Neural progenitor cell (in vitro differentiated cells): Measurements from ENCODE around the gene ELANE. TPM values are rescaled to one million over a fixed set of nuclear protein-coding genes. Genes with fewer than 3 reads are reported as not detected.
A peak's percentile ranks its signal among the peaks of the same experiment; 100 is the strongest.

Experiments
- DNase-seq: peaks from one replicate; pipeline ENCODE4 v3.0.0-alpha.2; 2016; ENCODE audit warnings: low spot score
- H2AFZ ChIP-seq: fragments of 200-600 bp; sonication (generic); replicated peaks from 2 replicates; pipeline ENCODE4 v1.6.1; 2016; ENCODE audit warnings: antibody characterized with exemption
- H3F3A ChIP-seq: fragments of 200-600 bp; sonication (generic); 2 replicates; pipeline ENCODE4 v1.6.1; 2016; ENCODE audit warnings: antibody characterized with exemption, low read depth
- H3K27ac ChIP-seq: fragments of 200-600 bp; sonication (generic); 2 replicates; pipeline ENCODE4 v1.5.1; 2016; ENCODE audit warnings: mild to moderate bottlenecking
- H3K27me3 ChIP-seq: fragments of 200-600 bp; sonication (generic); 2 replicates; pipeline ENCODE4 v1.6.1; 2016; ENCODE audit warnings: mild to moderate bottlenecking, moderate library complexity
- H3K36me3 ChIP-seq: fragments of 200-600 bp; sonication (generic); 2 replicates; pipeline ENCODE4 v1.5.1; 2016
- H3K4me1 ChIP-seq: fragments of 200-600 bp; sonication (generic); 2 replicates; pipeline ENCODE4 v1.6.1; 2016; ENCODE audit warnings: mixed run types
- H3K4me2 ChIP-seq: fragments of 200-600 bp; sonication (generic); 2 replicates; pipeline ENCODE4 v1.6.1; 2016
- H3K4me3 ChIP-seq: fragments of 200-600 bp; sonication (generic); 2 replicates; pipeline ENCODE4 v1.5.1; 2016
- H3K79me2 ChIP-seq: fragments of 200-600 bp; sonication (generic); 2 replicates; pipeline ENCODE4 v1.6.1; 2016; ENCODE audit warnings: low read depth
- H3K9ac ChIP-seq: fragments of 200-600 bp; sonication (generic); 2 replicates; pipeline ENCODE4 v1.6.1; 2016
- H3K9me3 ChIP-seq: fragments of 200-600 bp; sonication (generic); 2 replicates; pipeline ENCODE4 v1.5.1; 2016; ENCODE audit warnings: low read depth
- H4K20me1 ChIP-seq: fragments of 200-600 bp; sonication (generic); 2 replicates; pipeline ENCODE4 v1.6.1; 2016; ENCODE audit warnings: low read depth
- H3K27ac Mint-ChIP-seq: 3 replicates; pipeline ENCODE4 v1.8.0; 2021; ENCODE audit warnings: mixed read lengths
- H3K27me3 Mint-ChIP-seq: 2 replicates; pipeline ENCODE4 v1.8.0; 2022; ENCODE audit warnings: low read depth, mild to moderate bottlenecking, inconsistent platforms, moderate library complexity, mixed read lengths; ENCODE audit not compliant: insufficient read depth
- H3K36me3 Mint-ChIP-seq: 3 replicates; pipeline ENCODE4 v1.8.0; 2021; ENCODE audit warnings: mixed read lengths
- H3K4me1 Mint-ChIP-seq: 3 replicates; pipeline ENCODE4 v1.8.0; 2021; ENCODE audit warnings: mixed read lengths
- H3K4me3 Mint-ChIP-seq: 3 replicates; pipeline ENCODE4 v1.8.0; 2021; ENCODE audit warnings: mild to moderate bottlenecking, moderate library complexity, mixed read lengths
- H3K9me3 Mint-ChIP-seq: 3 replicates; pipeline ENCODE4 v1.8.0; 2020; ENCODE audit warnings: mixed read lengths
- CTCF ChIP-seq: fragments of 200-600 bp; sonication (generic); IDR thresholded peaks from 2 replicates; pipeline ENCODE4 v1.5.1; 2017; ENCODE audit warnings: antibody characterized with exemption, mild to moderate bottlenecking
- EZH2 ChIP-seq: fragments of 200-600 bp; sonication (generic); IDR thresholded peaks from 2 replicates; pipeline ENCODE4 v1.6.1; 2017; ENCODE audit warnings: antibody characterized with exemption, mild to moderate bottlenecking, moderate library complexity
- EZH2phosphoT487 ChIP-seq: fragments of 200-600 bp; sonication (generic); IDR thresholded peaks from 2 replicates; pipeline ENCODE4 v1.6.1; 2017; ENCODE audit warnings: antibody characterized with exemption
- total RNA-seq: library from RNA; depleted of rRNA; stranded (reverse); fragments of >200 nt; gene quantifications from 2 replicates; pipeline ENCODE4 v1.2.3, GENCODE V29; 2015; ENCODE audit warnings: low replicate concordance

Gene ELANE
- total RNA-seq, 1 donor from 2014 or later = not detected

DNA sequence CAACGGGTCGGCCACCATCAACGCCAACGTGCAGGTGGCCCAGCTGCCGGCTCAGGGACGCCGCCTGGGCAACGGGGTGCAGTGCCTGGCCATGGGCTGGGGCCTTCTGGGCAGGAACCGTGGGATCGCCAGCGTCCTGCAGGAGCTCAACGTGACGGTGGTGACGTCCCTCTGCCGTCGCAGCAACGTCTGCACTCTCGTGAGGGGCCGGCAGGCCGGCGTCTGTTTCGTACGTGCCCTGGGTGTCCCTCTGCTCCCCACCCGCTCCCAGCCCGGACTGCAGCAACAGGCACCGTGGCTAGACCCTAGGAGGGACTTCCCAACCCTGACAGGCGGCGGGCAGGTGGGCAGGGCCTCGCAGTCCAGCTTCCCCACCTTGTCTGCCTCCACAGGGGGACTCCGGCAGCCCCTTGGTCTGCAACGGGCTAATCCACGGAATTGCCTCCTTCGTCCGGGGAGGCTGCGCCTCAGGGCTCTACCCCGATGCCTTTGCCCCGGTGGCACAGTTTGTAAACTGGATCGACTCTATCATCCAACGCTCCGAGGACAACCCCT, 3.5 kb downstream of the ELANE start:
- Mint-ChIP-seq H3K9me3 (no peaks in the 10 kb centered on the region), H3K27ac (no peak overlapping the region), H3K4me1 (no peaks in the 10 kb centered on the region), H3K4me3 (no peak overlapping the region), H3K27me3 (peaks cover 21% of the 10 kb centered on the region), H3K36me3 (no peaks in the 10 kb centered on the region)
- Histone ChIP-seq H3F3A (peaks cover 6% of the 10 kb centered on the region), H3K4me2 (no peak overlapping the region), H3K36me3 (no peaks in the 10 kb centered on the region), H3K27ac (no peak overlapping the region), H3K9ac (no peak overlapping the region), H2AFZ (no peak overlapping the region), H3K4me3 (no peak overlapping the region), H3K79me2 (no peaks in the 10 kb centered on the region), H3K27me3 (peaks cover 31% of the 10 kb centered on the region), H3K9me3 (no peaks in the 10 kb centered on the region), H4K20me1 (no peaks in the 10 kb centered on the region), H3K4me1 (no peaks in the 10 kb centered on the region)
- TF ChIP-seq CTCF (no peak), EZH2phosphoT487 (no peak), EZH2 (no peak)
- DNase-seq = no peak

GRCh38 chr19:858284-858683, 6.2 kb downstream of the ELANE start:
- peak overlapping the region; percentile 59 for H3K4me3 Mint-ChIP-seq
- Histone ChIP-seq H4K20me1 (peaks cover 3% of the 10 kb centered on the region), H3K27ac (no peak overlapping the region), H3K79me2 (no peaks in the 10 kb centered on the region), H3K36me3 (no peaks in the 10 kb centered on the region), H3F3A (peaks cover 14% of the 10 kb centered on the region), H3K4me3 (no peak overlapping the region), H3K9me3 (no peaks in the 10 kb centered on the region), H3K4me1 (no peaks in the 10 kb centered on the region), H3K4me2 (no peak overlapping the region), H2AFZ (no peak overlapping the region), H3K27me3 (peaks cover 58% of the 10 kb centered on the region), H3K9ac (no peak overlapping the region)
- peaks cover 4% of the 10 kb centered on the region for H3K4me1 Mint-ChIP-seq
- no peak overlapping the region for H3K27ac Mint-ChIP-seq
- H3K36me3 Mint-ChIP-seq = no peaks in the 10 kb centered on the region
- no peaks in the 10 kb centered on the region for H3K9me3 Mint-ChIP-seq
- TF ChIP-seq CTCF = no peak
- TF ChIP-seq EZH2 = no peak
- no peak for TF ChIP-seq EZH2phosphoT487
- H3K27me3 Mint-ChIP-seq = peaks cover 30% of the 10 kb centered on the region
- DNase-seq = no peak

DNA sequence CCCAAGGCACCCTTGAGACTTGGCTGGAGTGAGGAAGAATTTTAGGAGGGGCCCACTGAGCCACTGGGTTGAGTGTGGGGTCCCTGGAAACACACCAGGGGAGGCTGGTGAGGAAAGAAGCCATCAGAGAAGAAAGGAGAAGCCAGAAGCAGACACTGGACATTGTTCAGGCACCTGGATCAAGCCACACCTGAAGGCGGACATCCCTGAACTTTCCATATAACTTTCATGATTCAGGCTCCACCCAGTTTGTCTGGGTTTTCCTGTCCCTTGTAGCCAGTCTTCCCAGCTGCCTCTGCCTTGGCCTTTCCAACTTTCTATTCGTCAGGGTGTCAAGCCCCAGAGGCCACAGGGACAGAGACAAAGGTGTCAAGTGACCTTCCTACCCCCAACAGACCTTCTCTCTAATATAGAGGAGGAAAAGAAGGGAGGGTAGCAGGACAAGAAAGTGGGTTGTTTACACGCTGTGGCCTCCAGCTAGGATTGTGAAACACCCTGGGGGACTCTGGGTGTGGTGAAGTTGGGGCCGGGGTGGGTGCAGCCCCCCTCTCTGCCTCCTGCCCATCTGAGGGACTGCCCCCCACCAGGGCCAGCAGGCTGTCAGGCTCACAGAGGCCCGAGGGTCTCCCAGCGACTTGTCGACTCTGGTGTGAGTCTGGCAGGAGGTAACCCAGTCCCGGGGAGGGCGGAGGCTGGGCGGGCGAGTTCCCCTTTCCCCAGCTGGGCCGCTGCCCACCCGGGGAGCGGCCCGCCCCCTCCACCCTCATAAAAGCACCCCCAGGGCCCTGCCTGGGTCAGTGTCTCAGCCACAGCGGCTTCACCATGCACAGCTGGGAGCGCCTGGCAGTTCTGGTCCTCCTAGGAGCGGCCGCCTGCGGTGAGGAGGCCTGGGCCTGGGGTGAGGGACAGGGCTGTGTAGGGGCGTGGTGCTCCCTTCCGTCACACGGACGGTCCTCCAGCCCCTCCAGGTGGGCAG, 7.1 kb downstream of the ELANE start, which contains the start of gene CFD:
Gene CFD, plus strand, starts transcription at position 797 of the 976 bp plus-strand sequence. Its CDS starts 26 bp downstream, at position 823.
- no peak for TF ChIP-seq EZH2phosphoT487
- TF ChIP-seq EZH2 = no peak
- TF ChIP-seq CTCF = no peak
- Histone ChIP-seq H3K4me2 (peak within 1 kb of the TSS; percentile 75), H3K4me3 (peak within 1 kb of the TSS; percentile 42), H3K4me1 (no peaks in the 10 kb centered on the region), H4K20me1 (peaks cover 5% of the 10 kb centered on the region), H3K27ac (no peak within 1 kb of the TSS), H3K9ac (no peak within 1 kb of the TSS), H3K9me3 (no peaks in the 10 kb centered on the region), H3K36me3 (no peaks in the 10 kb centered on the region), H3K79me2 (no peaks in the 10 kb centered on the region), H3F3A (peaks cover 22% of the 10 kb centered on the region), H2AFZ (no peak within 1 kb of the TSS), H3K27me3 (peaks cover 61% of the 10 kb centered on the region)
- peak within 1 kb of the TSS; percentile 59 for H3K4me3 Mint-ChIP-seq
- no peaks in the 10 kb centered on the region for H3K9me3 Mint-ChIP-seq
- H3K36me3 Mint-ChIP-seq = no peaks in the 10 kb centered on the region
- DNase-seq = no peak
- H3K27ac Mint-ChIP-seq = no peak within 1 kb of the TSS
- peaks cover 4% of the 10 kb centered on the region for H3K4me1 Mint-ChIP-seq
- H3K27me3 Mint-ChIP-seq = peaks cover 35% of the 10 kb centered on the region
